Sciatic nerve (tissue), 2 donors: Measurements from ENCODE around the gene CYP4F2. TPM values are rescaled to one million over a fixed set of nuclear protein-coding genes. Genes with fewer than 3 reads are reported as not detected.
"Not testable (repeated sequence)": the region's sequence is repeated elsewhere in the genome, so short reads cannot be mapped to it uniquely, and the experiment has no call there.

Experiments
- ATAC-seq: fragments of 200-7000 bp; cut with Tn5 transposase; one replicate; pipeline ENCODE4 v1.9.1; 2020; ENCODE audit warnings: mild to moderate bottlenecking, moderate library complexity
- DNase-seq: peaks from one replicate; pipeline ENCODE4 v3.0.0-alpha.2; 2020; ENCODE audit warnings: low spot score
- intact Hi-C: fragments of 100-400 bp; cut with DNase I; formaldehyde crosslinking; loops from one replicate; pipeline ENCODE4 v1.14.2; 2022
- total RNA-seq: library from RNA; stranded (reverse); fragmentation: NEBNext Ultra II Directional; extraction: Animal tissue kit (Norgen Biotek cat#: 25700); gene quantifications from one replicate; pipeline ENCODE4 v1.2.1, GENCODE V29; 2021
- donor health status: DM: no; HTN: no; CAD: no.
- donor health status: DM: no; HTN: no; CAD: no.

The CYP4F2 gene
- total RNA-seq, 1 donor from 2014 or later = not detected

DNA sequence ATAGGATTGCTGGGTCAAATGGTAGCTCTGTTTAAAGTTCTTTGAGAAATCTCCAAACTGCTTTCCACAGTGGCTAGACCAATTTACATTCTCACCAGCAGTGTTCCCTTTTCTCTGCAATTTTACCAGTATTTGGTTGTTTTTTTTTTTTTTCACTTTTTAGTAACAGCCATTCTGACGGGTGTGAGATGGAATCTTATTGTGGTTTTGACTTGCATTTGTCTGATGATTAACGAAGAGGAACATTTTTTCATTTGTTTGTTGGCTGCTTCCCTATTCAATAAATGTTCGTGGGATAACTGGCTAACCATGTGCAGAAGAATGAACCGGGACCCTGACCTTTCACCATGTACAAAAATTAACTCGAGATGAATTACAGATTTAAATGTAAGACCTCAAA is 31.2 kb downstream of the CYP4F2 start:
- DNase-seq = no peak
- intact Hi-C loops = no loop called here
- no peak for ATAC-seq

DNA sequence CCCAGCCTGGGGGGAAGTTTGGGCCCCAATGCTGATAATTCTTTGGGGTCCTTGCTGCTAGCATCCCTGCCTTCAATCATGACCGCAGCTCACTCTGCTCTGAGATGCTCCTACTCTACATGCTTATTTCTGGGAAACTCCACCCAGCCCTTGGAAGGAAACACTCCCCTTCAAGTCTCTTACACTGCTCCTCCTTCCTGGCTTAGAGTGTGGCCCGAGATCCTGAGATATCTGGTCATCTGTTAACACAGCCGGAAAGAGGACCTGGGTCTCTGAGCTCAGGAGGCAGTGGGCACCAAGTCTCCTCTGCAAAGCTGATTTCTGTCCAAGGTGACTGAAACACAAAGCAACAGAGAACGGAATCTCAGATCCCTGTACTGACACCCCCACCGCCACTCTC is 33.0 kb downstream of the CYP4F2 start:
- DNase-seq (no peak), ATAC-seq (no peak)
- intact Hi-C loops = no loop called here

DNA sequence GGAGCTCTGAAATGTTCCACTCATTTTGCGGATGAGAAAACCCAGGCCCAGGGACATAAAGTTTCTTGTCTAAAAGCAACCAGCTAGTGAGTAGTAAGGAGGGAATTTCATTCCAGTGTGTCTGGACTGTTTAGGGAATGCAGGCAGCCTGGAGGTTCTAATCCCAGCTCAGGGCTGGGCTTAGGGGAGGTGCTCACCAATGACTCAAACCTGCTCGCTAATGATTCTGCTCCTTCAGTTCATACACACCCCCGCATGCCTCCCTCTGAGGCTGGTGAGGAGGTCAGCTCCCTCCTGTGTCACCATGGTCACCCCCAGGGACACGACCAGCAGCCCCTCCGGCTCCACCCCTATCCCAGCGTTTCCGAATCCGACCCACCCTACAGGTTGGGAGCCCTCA is 34.6 kb downstream of the CYP4F2 start:
- DNase-seq (no peak), ATAC-seq (no peak)
- intact Hi-C loops = no loop called here

DNA sequence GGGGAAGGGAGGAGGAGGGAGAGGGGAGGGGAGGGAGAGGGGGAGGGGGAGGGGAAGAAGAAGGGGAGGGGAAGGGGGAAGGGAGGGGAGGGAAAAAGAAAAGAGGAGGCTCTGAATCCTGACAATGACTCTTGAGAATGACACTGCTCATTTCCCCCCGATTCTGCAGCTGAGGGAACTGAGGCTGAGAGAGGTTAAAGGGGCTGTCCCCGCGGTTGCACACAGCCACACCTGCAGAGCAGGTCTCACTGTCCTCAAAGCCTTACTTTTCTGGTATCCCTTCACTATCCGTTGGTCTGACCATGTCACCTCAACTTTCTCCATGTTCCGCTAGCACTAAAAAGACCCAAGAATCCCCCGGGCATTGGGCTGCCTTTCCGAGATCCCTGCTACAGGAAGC is 35.4 kb downstream of the CYP4F2 start:
- DNase-seq (no peak), ATAC-seq (no peak)
- intact Hi-C loops = no loop called here

DNA sequence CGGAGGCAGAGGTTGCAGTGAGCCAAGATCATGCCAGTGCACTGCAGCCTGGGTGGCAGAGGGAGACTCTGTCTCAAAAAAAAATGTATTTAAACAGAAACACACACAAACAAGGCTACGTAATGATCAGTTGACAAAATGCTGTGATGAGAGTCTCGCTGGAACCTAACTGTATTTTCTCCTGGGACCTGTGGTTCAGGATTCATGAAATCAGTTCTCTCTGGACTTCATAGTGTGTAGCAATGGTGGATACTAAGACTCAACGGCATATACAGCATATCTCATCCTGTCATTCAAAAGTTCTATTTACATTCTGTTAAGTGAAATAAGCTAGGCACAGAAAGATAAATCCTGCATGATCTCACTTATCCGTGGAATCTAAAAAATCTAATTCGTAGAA is 37.4 kb downstream of the CYP4F2 start:
- ATAC-seq = no peak
- intact Hi-C loops = no loop called here
- DNase-seq = no peak

DNA sequence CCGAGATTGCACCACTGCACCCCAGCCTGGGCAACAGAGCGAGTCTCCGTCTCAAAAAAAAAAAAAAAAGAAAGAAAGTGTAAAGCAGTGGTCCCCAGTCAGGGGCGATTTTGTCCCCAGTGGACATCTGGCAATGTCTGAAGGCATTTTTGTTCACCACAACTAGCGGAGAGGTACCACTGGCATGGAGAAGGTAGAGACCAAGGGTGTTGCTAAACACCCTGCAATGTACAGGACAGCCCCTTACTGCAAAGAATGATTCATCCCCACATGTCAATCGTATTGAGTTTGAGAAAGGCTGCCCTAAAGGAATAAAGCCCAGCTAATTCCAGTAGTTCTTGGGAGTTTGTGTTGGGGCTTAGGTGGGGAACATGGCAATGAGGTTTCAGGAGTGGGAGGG is 38.7 kb downstream of the CYP4F2 start:
- intact Hi-C loops = no loop called here
- DNase-seq (no peak), ATAC-seq (no peak)

DNA sequence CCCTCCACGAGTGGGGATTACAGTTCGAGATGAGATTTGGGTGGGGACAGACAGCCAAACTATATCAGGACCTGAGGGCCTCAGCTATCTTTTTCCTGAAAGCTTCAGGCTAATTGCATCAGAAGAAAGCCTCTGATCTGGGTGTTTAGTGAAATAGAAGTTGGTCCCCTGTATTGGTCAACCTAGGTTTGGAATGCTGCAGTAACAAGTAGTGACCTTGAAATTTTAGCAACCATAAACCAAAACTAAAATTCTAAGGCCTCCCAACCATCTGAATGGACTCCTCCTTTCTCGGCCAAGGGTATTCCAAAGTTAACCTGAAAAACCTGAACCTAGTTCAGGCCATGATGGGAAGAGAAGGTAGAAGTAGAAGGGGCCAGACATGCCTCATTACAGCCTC is 47.5 kb downstream of the CYP4F2 start:
- intact Hi-C loops = no loop called here
- no peak for DNase-seq
- no peak for ATAC-seq

DNA sequence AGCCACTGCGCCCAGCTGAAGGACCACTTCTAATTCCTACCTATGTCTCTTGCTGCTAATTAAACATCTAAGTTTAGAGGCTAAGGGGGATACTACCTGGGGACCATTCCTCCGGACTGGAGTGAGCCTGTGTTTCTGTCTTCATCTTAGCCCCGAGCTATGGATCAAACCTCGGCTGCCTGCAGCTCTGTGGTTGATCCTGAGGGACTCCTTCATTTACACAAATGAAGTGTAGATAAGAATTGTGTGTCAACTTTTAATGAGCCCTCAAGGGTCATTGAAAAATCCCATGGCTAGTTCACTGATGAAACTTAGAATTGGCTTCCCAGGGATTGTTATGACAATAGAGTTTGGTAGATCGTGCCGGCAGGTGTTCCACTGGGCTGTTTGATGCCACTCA is 51.0 kb downstream of the CYP4F2 start:
- ATAC-seq (no peak), DNase-seq (no peak)
- intact Hi-C loops = no loop called here

DNA sequence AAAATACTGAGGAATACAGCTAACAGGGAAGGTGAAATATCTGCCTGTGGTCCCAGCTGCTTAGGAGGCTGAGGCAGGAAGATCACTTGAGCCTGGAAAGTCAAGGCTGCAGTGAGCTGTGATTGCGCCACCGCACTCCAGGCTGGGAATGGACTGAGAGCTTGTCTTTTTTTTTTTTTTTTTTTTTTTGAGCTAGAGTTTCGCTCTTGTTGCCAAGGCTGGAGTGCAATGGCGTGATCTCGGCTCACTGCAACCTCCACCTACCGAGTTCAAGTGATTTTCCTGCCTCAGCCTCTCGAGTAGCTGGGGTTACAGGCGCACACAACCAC is 54.0 kb downstream of the CYP4F2 start:
- intact Hi-C loops, DNase-seq, ATAC-seq: not testable (repeated sequence)

DNA sequence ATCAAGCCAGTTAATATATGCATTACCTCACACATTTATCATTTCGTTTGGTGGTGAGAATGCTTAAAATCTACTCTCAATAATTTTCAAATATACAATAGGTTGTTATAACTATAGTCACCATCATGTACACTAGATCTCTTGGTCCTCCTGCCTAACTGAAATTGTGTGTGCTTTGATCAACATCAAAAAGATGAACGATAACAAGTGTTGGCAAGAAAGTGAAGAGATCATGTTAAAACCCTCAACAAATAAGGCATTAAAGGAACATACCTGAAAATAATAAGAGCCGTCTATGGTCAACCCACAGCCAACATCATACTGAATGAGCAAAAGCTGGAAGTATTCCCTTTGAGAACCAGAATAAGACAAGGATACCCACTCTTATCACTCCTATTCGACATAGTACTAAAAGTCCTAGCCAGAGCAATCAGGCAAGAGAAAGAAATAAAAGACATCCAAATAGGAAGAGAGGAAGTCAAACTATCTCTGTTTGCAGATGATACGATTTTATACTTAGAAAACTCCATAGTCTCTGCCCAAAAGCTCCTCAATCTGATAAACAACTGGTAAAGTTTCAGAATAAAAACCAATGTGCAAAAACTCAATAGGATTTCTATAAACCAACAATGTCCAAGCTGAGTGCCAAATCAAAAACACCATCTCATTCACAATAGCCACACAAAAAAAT is 54.5 kb downstream of the CYP4F2 start:
- DNase-seq (no peak), ATAC-seq (no peak)
- intact Hi-C loops = no loop called here

DNA sequence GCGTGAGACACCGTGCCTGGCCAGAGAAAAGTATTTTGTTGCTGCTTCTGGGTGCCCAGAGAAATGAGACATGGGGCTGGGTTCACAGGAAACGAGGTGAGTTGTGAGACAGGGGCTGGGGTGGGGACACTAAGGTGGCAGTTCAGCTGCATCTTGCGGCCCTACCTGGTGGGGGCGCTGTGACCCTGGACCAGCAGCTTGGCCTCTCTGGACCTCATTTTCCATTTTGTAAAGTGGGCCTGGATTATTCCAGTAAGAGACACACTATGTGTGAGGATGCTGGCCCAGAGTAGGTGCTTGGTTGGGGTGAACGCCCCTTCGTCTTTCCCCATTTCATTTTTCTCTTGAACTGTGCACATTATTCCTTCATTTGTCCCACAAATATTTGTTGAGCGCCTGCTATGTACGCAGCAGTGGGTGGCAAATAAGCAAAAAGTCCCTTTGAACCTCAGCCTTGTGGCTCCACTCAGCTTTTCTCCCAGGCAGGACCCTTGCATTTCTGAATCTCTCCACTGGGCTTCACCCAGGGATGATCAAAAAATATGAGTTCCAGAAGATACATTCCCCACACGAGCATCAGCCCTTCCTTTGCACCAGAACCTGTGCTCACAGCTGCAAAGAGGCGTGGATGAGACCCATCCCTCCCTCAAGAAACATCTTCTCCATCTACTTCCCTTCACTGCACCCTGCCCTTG is 55.9 kb downstream of the CYP4F2 start:
- intact Hi-C loops = no loop called here
- ATAC-seq = no peak
- DNase-seq = no peak

DNA sequence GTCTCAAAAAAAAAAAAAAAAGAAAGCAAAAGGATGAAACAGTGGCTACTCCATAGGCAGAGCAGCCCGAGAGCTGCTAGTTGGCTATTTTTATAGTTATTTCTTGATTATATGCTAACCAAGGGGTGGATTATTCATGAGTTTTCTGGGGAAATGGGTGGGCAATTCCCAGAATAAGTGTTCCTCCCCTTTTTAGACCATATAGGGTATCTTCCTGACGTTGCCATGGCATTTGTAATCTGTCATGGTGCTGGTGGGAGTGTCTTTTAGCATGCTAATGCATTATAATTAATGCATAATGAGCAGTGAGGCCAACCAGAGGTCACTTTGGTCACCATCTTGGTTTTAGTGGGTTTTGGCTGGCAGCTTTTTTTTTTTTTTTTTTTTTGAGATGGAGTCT is 57.0 kb downstream of the CYP4F2 start:
- DNase-seq (no peak), ATAC-seq (no peak)
- intact Hi-C loops = no loop called here

DNA sequence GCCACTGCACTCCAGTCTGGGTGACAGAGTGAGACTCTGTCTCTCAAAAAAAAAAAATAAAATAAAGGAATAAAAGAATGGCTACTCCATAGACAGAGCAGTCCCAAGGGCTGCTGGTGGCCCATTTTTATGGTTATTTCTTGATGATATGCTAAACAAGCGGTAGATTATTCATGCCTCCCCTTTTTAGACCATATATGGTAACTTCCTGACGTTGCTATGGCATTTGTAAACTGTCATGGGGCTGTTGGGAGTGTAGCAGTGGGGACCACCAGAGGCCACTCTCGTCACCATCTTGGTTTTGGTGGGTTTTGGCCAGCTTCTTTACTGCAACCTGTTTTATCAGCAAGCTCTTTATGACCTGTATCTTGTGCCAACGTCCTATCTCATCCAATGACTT is 58.0 kb downstream of the CYP4F2 start:
- ATAC-seq, intact Hi-C loops, DNase-seq: not testable (repeated sequence)

DNA sequence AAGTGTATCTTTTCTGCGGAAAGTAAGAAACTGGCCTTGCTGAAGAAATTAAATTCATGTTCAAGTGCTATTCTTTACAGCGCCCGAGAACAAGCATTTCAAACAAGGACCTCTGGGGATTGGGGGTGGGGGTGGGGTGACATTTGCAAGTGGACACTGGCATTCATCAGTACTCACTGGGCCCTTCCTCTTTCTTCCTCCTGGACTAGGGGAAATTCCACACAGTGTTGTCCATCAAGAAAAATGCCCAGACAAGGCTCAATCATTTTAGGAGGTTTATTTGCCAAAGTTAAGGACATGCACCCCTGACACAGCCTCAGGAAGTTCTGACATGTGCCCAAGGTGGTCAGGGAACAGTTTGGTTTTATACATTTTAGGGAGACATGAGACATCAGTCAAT is 59.5 kb downstream of the CYP4F2 start:
- no peak for ATAC-seq
- intact Hi-C loops = no loop called here
- DNase-seq = no peak

DNA sequence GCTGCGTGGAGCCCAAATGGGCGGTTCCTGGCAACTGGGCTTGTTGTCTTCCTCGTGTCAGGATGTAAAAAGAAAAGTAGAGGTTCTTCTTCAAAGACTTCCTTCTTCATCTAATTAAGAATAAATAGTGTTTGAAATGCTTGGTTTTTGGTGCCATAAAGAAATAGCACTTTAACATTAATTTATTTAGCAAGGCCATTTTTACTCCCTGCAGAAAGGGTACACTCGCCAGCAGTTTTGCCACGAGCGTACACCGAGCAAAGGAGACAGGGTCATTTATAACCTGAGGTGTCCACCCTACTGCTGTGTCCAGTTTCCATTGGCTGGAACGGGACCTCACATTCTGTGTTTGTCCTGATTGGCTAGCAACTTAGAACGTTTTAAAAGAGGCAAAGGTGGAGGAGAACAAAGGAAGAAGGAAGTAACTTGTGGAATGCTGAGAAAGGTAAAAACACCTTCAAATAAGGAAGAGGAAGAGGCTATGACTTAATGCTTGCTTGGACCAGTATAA is 60.6 kb downstream of the CYP4F2 start:
- peak; percentile 3 for ATAC-seq
- intact Hi-C loops = no loop called here
- DNase-seq = no peak

DNA sequence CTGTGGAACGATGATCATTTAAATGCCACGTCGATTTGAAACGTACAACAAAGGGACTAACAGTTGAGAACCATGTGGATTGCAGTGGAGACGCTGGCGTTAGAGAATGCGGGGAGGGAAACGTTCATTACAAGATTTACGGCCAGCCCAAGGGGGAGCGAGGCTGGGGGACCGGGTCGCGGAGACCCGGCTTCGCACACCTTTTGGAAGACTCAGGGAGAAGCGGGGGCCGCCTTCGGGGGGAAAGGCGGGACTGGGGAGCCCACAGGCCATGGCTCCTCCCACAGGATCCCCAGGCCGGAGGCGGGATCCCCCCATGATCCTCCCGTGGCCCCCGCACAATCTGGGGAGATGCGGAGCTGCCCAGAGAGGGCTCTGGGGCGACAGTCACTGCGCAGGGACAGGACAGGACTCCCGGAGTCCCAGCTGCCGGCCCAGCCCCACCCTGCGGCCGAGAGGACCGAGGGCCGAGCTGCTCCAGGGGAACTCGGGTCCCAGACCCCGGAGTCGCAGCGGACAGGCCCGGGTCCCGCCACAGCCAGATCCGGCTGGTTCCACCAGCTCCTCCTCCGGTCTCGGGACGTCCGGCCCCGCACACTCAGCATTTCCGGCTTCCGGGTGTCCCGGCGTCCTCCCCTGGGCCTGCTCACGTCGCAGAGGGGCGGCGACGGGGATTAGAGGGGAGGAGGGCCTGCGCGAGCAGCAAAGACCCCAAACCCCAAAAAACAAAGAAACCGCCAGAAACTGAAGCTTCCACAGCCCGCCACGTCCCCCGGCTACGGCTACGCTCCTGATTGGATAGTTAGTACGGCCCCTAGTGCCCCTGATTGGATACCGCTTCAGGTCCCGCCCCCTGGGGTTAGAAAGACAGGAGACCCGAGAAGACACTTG is 61.3 kb downstream of the CYP4F2 start:
- intact Hi-C loops = no loop called here
- DNase-seq (peak; percentile 98), ATAC-seq (peak; percentile 100)

DNA sequence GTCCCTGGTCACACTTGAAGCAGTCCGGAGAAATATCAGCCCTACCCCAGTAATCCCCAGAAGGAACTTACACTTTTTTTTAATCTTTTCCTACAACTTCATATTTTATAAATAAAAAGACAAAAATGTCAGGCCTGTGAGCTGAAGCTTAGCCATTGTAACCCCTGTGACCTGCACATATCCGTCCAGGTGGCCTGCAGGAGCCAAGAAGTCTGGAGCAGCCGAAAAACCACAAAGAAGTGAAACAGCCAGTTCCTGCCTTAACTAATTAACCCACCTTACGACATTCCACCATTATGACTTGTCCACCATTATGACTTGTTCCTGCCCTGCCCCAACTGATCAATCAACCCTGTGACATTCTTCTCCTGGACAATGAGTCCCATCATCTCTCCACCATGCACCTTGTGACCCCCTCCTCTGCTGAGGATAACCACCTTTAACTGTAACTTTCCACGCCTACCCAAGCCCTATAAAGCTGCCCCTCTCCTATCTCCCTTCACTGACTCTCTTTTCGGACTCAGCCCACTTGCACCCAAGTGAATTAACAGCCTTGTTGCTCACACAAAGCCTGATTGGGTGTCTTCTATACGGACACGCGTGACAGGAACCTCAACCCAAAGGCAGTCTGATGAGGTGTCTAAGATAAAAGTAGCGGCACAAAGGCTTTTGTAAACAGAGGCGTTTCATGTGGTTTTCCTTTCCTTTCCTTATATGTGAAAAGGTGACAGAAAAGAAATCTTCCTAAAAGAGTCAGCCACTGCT is 62.1 kb downstream of the CYP4F2 start:
- ATAC-seq, DNase-seq, intact Hi-C loops: not testable (repeated sequence)

DNA sequence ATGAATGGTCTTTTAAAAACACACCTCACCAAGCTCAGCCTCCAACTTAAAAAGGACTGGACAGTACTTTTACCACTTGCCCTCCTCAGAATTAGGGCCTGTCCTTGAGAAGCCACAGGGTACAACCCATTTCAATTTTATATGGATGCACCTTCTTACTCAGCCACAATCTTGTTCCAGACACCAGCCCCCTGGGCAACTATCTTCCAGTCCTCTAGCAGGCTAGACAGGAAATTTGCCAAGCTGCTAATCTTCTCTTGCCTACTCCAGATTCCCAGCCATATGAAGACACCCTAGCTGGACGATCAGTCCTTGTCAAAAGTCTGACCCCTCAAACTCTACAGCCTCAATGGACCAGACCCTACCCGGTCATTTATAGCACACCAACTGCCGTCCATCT is 63.6 kb downstream of the CYP4F2 start:
- DNase-seq, intact Hi-C loops, ATAC-seq: not testable (repeated sequence)

DNA sequence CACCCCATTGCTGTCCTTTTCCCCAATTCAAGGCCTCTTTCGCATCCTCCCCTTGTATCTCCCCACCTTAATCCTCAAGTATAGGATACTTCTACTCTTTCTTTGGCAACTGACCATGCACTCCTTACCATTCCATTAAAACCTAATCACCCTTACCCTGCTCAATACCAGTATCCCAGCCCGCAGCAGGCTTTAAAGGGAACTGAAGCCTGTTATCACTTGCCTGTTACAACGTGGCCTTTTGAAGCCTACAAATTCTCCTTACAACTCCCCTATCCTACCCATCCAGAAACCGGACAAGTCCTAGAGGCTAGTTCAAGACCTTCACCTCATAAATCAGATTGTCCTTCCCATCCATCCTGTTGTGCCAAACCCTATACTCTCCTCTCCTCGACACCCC is 66.2 kb downstream of the CYP4F2 start:
- ATAC-seq (no peak), DNase-seq (no peak)
- intact Hi-C loops = no loop called here
